Measurements from ENCODE around the gene CD52.
A peak's percentile ranks its signal among the peaks of the same experiment; 100 is the strongest.
"Not testable (repeated sequence)": the region's sequence is repeated elsewhere in the genome, so short reads cannot be mapped to it uniquely, and the experiment has no call there.

CD52 gene

DNA sequence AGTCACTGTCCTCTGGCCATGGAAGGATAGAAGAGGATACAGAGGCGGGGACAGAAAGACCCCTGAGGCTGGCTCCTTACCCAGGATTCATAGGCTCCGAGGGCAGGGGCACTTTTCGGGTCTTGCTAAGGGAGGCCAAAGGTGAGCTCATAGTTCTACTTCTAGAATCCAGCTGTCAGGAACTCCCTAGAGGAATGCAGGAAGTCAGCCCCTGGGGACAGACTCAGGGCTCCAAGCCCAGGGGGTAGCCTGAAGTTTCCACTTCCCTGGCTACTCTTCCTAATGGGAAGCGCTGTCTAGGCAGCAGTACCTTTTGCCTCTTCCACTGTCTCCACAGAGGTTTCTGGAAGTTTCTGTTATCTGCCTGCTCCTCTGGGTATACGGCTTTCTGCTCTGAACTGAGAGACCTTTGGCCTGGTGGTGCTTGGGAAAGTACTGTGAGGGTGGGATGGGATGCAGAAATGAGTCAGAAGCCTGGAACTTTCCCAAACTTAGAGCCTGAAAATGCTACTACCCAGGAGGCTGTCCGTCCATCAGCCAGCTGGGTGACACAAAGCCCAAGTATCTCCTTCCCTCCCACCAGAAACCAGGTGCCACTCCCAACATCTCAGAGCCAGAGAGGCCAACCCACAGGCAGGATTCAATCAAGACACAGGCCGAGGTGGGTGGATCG, 14.9 kb upstream of the CD52 start:
- DNase-seq (ENCODE audit: low spot score), result no peak

DNA sequence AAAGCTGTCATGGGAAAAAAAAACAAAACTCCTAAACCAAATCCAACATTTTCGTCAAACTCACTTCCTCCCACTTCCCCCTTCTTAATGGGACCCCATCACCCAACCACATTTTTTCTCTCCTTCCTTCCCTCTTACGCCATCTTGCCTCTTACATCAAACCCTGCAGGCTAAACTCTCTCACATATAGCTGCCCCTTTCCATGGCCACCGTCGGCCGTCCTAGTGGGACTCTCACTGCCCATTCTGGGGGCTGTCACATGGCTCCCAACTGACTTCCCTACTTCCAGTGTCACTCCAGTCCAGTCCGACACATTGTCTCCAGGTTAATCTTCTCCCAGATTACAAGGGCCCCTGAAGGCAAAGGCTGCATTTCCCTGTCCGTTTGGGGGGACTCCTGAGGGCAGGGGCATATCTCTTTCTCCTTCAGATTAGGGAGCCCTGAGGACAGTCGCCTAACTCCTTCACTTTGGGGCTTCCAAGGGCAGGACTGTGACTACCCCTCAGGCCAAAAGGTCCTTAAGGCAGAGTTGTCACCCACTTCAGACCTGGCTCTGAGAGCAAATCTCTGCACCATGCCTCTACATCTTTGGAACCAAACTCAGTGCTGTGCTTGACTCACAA, 12.0 kb upstream of the CD52 start:
- no peak for DNase-seq (ENCODE audit: low spot score)

DNA sequence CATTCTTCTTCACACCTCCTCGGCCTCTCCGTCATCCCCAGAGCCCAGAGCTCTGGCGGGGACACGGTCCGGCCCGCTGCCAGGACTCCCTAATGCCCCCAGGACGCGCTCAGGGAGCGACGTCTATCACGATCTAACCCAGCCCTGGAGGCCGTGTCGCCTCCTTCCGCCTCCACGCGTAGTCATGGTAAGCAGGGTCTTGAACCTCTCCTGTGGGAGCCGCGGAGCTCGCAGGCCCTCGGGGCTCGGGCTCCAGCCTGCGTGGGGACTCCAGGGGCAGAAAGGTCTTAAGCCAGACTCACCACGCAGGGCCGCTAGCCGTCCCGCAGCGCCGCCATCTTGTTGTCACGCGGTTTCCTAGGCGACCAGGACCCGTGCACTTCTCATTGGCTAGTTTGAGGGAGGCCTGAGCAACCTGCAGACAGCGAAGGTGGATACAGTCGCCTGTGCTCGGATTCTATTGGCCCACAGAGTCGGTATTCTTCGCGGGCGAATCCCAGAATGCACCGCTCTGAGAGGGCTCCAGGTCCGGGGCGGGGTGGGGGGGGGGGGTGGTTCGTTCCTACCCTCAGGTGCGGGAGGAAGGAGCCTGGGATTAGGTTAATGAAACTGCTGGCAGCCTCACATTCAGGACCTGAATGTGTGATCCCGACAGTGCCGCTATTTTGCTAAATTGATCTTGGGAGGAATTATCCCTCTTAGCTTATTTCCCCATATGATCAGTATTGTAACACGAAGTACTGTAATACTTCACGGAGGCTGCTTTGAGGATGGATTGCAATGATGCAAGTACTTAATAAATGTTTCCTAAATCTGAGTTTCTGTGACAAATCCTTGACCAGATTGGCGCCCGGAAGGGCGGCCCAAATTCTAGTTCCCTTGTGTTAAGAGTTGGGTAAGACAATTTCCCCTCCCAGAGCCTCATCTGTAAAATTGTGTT, 11.2 kb upstream of the CD52 start, which contains the start of gene UBXN11:
UBXN11 (minus strand) TSS at position 347 of the 940 bp plus-strand sequence. CDS start 3,753 bp downstream, outside the sequence.
- peak; percentile 95 for DNase-seq (ENCODE audit: low spot score)

DNA sequence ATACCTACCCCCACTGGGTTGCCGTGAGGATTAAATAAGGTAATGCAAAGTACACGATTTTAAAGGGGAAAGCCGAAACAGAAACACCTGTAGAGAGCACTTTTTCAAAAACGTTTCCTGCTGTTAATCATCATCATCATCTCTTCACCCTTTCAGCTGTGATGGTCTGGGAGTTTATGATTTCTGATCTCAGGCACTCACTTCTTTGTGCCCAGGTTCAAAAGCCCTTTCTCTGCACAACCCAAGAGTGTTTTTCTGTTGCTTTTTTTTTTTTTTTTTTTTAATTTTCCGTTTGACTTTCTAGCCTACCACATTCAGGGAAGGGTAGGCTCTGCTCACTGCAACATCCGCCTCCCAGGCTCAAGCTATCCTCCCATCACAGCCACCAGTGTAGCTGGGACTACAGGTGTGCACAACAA, 10.4 kb upstream of the CD52 start:
- no peak for DNase-seq (ENCODE audit: low spot score)

DNA sequence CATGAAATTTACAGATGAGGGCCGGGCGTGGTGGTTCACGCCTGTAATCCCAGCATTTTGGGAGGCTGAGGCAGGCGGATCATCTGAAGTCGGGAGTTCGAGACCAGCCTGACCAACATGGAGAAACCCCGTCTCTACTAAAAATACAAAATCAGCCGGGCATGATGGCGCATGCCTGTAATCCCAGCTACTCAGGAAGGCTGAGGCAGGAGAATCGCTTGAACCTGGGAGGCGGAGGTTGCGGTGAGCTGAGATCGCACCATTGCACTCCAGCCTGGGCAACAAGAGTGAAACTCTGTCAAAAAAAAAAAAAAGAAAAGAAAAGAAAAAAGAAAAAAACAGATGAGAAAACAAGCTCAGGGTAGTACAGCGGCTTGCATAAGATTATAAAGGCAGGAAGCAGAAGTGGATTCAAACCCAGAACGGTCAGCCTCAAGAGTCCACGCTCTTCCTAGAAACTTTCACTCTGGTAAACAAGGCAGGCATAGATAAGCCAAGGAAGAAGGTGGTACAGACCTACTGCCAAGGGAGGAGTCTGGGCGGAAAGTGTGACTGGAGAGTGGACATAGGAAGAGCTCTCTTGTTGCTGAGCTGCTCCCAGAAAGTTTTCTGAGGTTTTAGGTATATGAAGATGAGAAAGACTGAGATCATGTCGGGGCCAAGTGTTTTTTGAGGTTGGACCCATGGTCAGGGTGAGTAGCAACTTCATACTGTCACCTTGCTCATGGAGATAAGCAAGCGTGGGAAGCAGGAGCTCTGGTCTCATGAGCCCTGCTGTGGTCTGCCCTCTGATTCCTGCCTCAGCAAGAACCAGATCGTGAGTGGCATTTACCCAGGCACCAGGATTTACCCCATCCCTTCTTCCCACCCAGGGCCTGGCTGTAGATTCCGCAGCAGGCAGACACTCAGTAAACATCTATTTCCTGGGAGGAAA, 9.5 kb upstream of the CD52 start:
- not testable (repeated sequence) for DNase-seq (ENCODE audit: low spot score)

DNA sequence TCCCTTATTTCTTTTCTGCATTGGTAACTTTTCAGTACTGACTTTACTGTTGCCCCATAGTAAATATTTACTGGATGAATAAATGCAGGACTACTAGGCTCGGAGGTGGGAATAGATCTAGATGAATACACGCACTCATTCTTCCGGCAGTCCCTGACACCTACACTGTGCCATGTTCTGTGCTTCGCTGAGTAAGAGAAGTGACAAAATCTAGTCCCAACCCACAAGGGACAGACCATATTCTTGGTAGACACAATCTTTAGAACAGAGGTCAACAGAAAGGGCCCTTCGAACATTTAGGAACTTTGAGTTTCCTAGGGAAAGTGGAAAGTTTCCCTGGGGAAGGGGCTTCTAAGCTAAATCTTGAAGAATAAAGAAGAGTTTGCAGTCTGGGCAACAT, 3.3 kb upstream of the CD52 start:
- DNase-seq (ENCODE audit: low spot score), result no peak

DNA sequence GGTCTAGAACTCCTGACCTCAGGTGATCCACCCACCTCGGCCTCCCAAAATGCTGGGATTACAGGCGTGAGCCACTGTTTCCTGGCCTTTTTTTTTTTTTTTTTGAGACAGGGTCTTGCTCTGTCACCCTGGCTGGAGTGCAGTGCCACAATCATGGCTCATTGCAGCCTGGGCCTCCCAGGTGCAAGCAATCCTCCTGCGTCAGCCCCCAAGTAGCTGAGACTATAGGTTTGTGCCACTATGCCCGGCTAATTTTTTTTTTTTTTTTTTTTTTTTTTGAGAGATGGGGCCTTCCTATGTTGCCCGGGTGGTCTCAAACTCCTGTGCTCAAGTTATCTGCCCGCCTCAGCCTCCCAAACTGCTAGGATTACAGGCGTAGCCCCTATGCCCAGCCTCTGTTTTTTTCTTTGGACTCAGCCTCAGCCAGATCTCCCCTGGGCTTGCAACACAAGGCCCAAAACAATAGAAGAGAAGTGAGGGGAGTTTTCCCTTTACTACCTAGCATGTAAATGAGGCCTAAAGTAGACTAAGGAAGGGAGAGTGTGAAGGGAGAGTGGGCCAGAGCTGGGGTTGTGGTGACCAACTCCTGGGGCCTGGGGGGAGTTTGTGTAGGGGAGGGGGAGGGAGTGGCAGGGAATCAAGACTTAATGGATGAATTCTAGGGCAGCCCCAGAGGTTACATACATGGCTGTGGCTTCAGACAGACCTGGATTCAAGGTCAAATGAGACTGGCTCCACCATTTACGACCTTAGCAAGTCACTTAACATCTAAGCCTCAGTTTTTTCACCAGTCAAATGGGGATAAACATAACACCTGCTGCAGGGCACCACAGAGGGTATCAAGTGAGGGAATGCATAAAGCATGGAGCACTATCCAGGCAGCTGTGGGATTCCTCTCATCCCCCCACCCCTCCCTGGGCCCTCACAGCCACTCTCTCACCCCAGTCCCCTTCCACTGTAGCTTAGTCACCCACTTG, 1.6 kb upstream of the CD52 start:
- DNase-seq (ENCODE audit: low spot score), result no peak

DNA sequence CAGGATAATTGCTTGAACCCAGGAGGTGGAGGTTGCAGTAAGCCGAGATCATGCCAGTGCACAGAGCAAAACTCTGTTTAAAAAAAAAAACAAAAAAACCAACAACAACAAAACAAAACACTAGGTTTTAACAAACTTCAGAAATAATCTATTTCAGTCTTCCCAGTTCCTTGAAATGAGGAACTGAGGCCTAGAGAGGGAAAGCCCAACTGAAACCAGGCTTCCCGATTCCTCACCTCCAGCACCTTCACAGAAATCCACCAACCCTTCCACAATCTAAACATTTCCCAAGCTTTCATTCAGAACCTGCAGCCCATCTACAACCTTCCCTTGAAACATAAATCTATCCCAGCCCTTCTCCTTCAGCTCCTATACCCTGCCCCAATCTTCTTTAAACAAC, 612 bp upstream of the CD52 start:
- DNase-seq (ENCODE audit: low spot score), result no peak

DNA sequence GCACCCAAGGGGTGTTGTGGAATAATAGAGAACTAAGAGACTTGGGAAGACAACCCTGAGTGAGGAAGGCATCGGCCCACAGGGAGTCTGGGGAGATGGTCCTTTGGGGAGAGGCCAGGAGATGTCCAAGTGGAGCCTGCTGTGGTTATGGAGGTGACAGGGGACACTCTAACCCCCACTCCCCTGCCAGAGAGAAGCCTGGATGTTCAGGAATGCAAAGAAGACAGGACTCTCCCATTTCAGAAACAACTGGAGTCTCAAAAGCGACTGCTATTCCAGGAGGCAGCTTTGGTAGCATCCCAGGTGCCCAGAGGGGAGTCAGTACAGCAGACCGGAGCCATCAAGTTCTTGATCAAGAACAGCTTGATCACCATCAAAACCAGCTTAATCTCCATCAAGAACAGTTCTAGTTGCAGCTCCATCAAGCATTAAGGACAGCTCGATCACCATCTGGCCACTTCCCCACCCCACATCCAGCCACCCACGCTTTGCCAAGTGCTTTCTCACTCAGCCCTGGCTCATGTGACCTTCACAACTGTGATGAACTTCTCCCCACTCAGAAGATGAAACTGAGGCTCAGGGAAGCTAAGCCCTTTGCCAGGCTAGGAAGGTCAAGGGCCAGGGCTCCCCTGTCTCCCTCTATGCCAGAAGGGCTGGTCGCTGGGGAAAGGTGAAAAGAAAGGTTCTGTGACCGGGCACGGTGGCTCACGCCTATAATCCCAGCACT, 743 bp downstream of the CD52 start:
- peak; percentile 51 for DNase-seq (ENCODE audit: low spot score)

DNA sequence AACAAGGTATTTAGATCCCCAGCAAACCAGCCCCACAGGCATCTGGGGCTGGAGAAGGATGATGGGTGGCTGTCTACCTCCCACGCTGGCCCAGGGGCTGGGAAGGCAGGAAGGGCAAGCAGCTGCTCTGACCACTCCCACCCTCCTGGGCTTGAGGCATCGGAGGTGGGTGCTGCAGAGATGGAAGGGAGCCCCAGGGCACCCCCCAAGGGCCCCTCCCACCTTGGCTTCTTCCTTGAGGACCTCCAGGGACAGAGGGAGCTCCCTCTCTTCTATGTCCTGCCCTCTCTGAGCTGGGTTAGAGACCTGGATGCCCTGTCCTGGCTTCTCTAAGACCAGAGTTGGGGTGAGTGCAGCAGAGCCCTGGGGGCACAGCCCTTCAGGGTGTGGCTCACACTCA, 3.1 kb downstream of the CD52 start:
- DNase-seq (ENCODE audit: low spot score), result no peak

DNA sequence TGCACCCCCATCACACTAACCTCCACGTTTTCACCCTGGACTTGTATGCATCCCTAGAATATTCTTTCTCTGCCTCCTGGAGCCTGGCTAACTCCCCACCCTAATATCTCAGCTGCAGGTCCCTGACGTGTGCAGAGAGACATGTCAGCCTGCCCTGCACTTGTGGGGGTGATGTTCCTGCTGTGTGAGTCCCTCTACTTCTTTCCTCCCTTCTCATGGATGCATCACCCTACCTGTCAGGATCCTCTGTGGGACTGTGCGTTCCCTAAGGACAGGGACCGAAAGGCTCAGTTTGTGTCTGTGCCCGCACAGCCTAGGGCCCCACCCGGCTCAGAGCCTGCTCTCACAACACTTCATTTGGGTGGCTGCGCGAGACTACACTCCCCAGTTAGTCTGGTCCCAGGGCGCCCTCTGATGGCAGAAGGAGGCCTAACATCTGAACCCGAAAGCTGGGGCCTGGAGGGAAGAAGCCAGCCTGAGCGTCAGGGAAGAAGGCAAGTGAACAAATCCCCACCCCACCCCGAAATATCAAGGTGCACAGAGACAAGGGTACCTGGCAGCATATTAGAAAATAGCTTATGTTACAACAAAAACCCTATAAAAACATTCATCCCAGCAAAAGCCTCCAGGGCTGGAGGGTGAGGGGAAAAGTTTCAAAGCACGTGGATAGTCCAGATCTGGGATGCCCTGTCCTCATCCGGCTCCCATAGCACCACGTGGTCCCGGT, 3.7 kb downstream of the CD52 start:
- peak; percentile 92 for DNase-seq (ENCODE audit: low spot score)

DNA sequence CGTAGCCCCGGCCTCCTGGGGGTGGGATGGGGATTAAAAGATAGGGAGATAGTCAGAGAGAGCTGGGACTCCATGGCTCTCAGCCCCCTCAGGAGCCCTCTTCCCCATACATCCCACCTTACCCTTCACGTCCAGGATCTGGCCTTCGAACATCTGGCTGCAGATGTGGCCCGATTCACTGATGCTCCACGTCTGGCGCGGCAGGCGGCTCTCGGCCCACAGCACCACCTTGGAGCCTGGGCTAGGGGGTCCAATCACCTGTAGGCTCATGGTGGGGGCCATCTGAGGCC, 4.2 kb downstream of the CD52 start:
- DNase-seq (ENCODE audit: low spot score), result no peak

DNA sequence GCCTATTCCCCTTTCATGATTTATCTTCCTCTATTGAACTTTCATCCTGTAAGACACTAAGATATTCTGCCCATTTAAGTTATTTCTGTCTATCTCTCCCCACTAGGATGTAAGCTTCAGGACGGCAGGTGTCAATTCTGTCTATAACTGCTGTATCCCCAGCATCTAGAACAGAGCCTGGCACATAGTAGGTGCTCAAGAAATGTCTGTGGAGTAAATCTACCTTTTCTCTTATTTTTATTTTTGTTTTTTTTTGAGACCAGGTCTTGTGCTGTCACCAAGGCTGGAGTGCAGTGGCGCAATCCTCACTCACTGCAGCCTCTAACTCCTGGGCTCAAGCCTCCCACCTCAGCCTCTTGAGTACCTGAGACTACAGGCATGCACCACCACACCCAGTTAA, 5.6 kb downstream of the CD52 start:
- DNase-seq (ENCODE audit: low spot score), result no peak

DNA sequence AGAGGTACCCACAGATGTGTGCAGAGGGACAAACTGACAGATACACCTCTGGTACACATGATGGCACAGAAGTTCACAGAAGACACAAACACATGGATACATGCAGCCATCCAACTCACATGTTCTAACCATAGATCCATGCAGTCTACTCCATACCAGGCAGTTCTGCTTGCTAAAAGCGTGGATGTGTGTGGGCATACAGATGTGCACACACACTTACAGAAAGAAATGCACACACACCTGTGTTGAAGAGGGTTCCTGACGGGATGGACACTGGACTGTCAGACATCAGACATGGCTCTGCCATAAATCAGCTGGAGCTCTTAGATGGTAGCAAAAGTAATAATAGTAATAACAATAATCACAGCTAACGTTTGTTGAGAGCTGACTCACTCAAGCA, 6.8 kb downstream of the CD52 start:
- DNase-seq (ENCODE audit: low spot score), result no peak

DNA sequence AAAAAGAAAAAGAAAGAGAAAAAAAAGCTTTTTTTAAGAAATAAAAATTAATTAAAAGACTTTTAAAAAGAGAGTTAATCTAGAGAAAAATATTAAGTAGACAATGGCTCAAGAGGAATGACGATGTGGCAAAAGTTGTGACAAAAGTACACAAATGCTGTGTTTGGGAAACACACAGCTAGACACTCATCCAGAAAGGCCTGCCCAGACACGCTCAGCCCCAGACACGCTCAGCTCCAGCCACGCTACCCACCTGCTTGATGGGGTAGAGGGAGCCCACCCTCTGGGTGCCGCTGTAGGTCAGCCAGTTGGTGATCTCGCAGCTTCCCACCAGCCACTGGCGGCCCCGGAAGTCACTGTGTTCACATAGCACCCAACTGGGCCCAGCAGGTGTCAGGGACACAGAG, 10.2 kb downstream of the CD52 start:
- DNase-seq (ENCODE audit: low spot score), result no peak

DNA sequence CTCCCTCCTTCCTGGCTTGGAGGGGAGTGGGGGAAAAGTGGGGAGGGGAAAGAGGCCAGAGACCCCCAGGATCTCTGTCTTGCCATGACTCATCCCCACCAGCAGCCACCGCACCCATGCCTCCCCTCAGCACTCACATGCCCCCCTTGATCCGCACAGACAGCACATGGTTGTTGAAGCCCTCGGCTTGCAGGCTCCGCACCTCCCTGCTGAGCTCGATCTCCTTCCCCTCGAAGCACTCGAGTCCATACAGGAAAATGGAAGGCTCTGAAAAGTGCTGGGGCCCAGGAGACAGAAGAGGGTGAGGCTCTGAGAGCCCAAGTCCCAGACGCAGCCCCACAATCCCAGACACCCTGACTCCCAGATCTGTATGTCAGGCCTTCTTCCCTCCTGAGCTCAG, 10.8 kb downstream of the CD52 start:
- no peak for DNase-seq (ENCODE audit: low spot score)

DNA sequence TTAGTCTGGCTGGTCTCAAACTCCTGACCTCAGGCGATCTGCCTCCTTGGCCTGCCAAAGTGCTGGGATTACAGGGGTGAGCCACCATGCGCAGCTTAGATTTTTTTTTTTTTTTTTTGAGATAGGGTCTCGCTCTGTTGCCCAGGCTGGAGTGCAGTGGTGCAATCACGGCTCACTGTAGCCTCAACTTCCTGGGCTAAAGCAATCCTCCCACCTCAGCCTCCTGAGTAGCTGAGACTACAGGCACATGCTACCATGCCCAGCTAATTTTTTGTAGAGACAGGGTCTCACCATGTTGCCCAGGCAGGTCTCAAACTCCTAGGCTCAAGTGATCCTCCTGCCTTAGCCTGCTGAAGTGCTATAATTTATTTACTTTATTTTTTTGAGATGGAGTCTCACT, 11.6 kb downstream of the CD52 start:
- DNase-seq (ENCODE audit: low spot score), result not testable (repeated sequence)

DNA sequence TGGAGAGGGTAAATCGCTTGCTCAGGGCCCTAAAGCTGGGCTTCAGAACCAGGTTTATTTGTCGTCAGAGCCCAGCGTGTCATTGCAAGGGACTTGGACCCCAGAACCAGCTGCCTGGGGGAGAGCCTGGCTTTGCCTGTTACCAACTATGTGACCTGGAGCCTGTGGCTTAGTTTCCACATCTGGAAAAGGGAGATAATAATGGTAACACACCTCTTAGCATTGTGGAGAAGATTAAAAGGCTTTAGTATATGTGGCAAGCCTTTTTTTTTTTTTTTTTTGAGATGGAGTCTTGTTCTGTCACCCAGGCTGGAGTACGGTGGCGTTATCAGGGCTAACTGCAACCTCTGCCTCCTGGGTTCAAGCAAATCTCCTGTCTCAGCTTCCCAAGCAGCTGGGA, 12.5 kb downstream of the CD52 start:
- no peak for DNase-seq (ENCODE audit: low spot score)

DNA sequence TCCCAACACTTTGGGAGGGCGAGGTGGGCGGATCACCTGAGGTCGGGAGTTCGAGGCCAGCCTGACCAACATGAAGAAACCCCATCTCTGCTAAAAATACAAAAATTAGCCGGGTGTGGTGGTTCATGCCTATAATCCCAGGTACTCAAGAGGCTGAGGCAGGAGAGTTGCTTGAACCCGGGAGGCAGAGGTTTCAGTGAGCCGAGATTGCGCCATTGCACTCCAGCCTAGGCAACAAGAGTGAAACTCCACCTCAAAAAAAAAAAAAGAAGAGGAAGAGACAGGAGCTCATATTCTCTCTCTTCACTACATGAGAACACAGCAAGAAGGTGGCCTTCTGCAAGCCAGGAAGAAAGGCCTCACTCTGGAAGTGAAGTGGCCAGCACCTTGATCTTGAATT, 15.6 kb downstream of the CD52 start:
- DNase-seq (ENCODE audit: low spot score), result not testable (repeated sequence)
